PFSK-1 (cell line): Measurements from ENCODE around the gene VCL.

Source experiments
- POLR2AphosphoS5 ChIP-seq: IDR thresholded peaks from 2 replicates; pipeline ENCODE4 v1.6.1; 2012; ENCODE audit warnings: low read depth, mild to moderate bottlenecking, control low read depth, low read length, moderate library complexity
- TAF1 ChIP-seq: IDR thresholded peaks from 2 replicates; pipeline ENCODE4 v1.6.1; 2012; ENCODE audit warnings: low read length, control low read depth, borderline replicate concordance; ENCODE audit not compliant: insufficient read depth
- TF ChIP-seq, protein P1 (sequence below), 2 experiments: IDR thresholded peaks; 2 replicates each; pipeline versions ENCODE4 v1.6.1 to v1.8.0; 2011 to 2012; ENCODE audit warnings: low read depth in 2 of 2, low read length in 2 of 2, control low read depth in 1 of 2, inconsistent platforms in 1 of 2, mild to moderate bottlenecking in 1 of 2, moderate library complexity in 1 of 2; ENCODE audit not compliant: insufficient read depth in 1 of 2

DNA sequence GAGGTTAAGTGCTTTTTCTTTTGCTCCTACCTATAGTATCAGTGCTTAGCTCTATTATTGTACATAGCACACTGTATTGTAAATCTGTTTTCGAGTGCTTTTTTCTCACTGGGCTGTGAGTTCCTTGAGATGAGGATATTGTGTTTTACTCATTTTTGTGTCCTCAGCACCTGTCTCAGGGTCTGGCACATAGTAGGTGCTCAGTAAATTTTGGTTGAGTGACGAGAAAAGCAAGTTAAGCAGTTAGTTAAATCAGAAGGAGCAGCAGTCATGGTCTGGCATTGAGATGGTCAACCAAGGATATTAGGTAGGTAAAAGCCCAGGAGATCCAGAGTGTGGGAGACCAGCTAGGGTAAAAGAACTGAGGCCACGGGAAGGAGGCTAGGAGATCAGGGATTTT lies 101.5 kb downstream of the VCL start:
- no peak for TF ChIP-seq POLR2AphosphoS5
- TF ChIP-seq, protein P1, sequence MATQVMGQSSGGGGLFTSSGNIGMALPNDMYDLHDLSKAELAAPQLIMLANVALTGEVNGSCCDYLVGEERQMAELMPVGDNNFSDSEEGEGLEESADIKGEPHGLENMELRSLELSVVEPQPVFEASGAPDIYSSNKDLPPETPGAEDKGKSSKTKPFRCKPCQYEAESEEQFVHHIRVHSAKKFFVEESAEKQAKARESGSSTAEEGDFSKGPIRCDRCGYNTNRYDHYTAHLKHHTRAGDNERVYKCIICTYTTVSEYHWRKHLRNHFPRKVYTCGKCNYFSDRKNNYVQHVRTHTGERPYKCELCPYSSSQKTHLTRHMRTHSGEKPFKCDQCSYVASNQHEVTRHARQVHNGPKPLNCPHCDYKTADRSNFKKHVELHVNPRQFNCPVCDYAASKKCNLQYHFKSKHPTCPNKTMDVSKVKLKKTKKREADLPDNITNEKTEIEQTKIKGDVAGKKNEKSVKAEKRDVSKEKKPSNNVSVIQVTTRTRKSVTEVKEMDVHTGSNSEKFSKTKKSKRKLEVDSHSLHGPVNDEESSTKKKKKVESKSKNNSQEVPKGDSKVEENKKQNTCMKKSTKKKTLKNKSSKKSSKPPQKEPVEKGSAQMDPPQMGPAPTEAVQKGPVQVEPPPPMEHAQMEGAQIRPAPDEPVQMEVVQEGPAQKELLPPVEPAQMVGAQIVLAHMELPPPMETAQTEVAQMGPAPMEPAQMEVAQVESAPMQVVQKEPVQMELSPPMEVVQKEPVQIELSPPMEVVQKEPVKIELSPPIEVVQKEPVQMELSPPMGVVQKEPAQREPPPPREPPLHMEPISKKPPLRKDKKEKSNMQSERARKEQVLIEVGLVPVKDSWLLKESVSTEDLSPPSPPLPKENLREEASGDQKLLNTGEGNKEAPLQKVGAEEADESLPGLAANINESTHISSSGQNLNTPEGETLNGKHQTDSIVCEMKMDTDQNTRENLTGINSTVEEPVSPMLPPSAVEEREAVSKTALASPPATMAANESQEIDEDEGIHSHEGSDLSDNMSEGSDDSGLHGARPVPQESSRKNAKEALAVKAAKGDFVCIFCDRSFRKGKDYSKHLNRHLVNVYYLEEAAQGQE (IDR thresholded peaks at IDR 0.05; ENCODE audit: insufficient read depth in 1 of 2, low read depth in 2 of 2, low read length in 2 of 2) = no peak
- no peak for TF ChIP-seq TAF1
